OCI-LY3 (cell line): ENCODE data around the gene CACNA1G.

Experiments used
- CTCF ChIP-seq: fragments of 200-600, 300-600 bp; sonication (generic); IDR thresholded peaks from 2 replicates; pipeline ENCODE4 v1.5.1; 2014; ENCODE audit warnings: antibody characterized with exemption, low read length, low read depth
- EZH2phosphoT487 ChIP-seq: fragments of 200-600 bp; shearing (Covaris generic); IDR thresholded peaks from 2 replicates; pipeline ENCODE4 v1.6.1; 2018; ENCODE audit warnings: antibody characterized with exemption, mixed run types, low read depth

DNA sequence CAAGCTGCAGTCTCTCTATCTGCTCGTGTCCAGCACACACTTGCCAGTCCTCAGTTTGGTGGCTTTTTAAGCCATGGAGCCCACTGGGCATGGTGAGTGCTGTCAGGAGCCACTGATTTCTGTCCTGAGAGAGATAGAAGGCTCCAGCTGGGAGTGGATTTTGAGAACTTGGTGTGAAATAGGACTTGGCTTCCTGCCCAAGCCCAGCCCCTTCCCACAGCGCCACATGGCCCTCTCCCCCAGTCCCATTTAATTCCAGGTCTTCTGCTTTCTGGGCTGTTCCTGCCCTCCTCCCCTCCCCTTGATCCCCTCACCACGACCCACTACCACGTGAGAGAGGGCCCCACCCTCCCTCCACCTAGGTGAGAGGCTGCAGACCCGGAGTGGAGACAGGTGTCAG lies 59.7 kb downstream of the CACNA1G start:
- TF ChIP-seq EZH2phosphoT487 (no peak), CTCF (no peak)
